Spinal cord (tissue), 10 donors: ENCODE measurements around the gene ANKK1. TPM values are rescaled to one million over a fixed set of nuclear protein-coding genes. Genes with fewer than 3 reads are reported as not detected.

ENCODE experiments used
- DNase-seq, 6 donors: peaks; one replicate each; pipeline versions ENCODE4 v3.0.0 to v3.0.0-alpha.2; 2013 to 2015; ENCODE audit warnings: low spot score in 6 of 6, low read depth in 4 of 6
- H3K27ac ChIP-seq: one replicate; pipeline ENCODE4 v1.5.1; 2013; ENCODE audit warnings: low read depth, low read length, control low read depth
- H3K27me3 ChIP-seq: one replicate; pipeline ENCODE4 v1.6.1; 2013; ENCODE audit warnings: low read length; ENCODE audit not compliant: control insufficient read depth, insufficient read depth
- H3K36me3 ChIP-seq: one replicate; pipeline ENCODE4 v1.6.1; 2013; ENCODE audit warnings: low read length; ENCODE audit not compliant: control insufficient read depth, insufficient read depth
- H3K4me1 ChIP-seq: one replicate; pipeline ENCODE4 v1.6.1; 2013; ENCODE audit warnings: low read length; ENCODE audit not compliant: control insufficient read depth, insufficient read depth
- H3K4me3 ChIP-seq: one replicate; pipeline ENCODE4 v1.5.1; 2013; ENCODE audit warnings: low read depth, low read length, control low read depth
- H3K9me3 ChIP-seq: one replicate; pipeline ENCODE4 v1.6.1; 2013; ENCODE audit warnings: low read length; ENCODE audit not compliant: control insufficient read depth, insufficient read depth
- WGBS: methylation state at CpG from one replicate; pipeline ENCODE4 v1.1.5; 2013; ENCODE audit warnings: missing lambda C conversion rate; ENCODE audit not compliant: insufficient coverage; 5-methylcytosine and 5-hydroxymethylcytosine counted together
- polyA plus RNA-seq, 2 donors: library from polyadenylated mRNA; unstranded; fragments of 120-200 nt; gene quantifications; one replicate each; pipeline ENCODE4 v1.2.1, GENCODE V29; 2013; ENCODE audit not compliant: insufficient read length in 2 of 2
- total RNA-seq, 2 donors: library from RNA; depleted of rRNA in 1 of 2; stranded (reverse); fragments of 120-200 nt in 1 of 2; fragments of >200 nt in 1 of 2; gene quantifications; one replicate each; pipeline versions ENCODE4 v1.2.3 to v1.2.4, GENCODE V29; 2013 to 2014
- donor health status: healthy.

Gene ANKK1
- total and polyA plus RNA-seq, 4 donors, result 0.20 to 0.88 (median 0.57) TPM

- Histone ChIP-seq H3K4me3 (no peak overlapping the region), H3K27me3 (no peaks in the 10 kb centered on the region), H3K4me1 (no peaks in the 10 kb centered on the region), H3K36me3 (no peaks in the 10 kb centered on the region), H3K27ac (no peak overlapping the region), H3K9me3 (no peaks in the 10 kb centered on the region)
- 75% methylated on average over 1 of the region's 3 CpGs for WGBS
- peak in 2 of 6 donors; percentile 50 to 89 for DNase-seq
These were observed 11.4 kb upstream of the ANKK1 start for GRCh38 chr11:113376156-113376555.

- no peaks in the 10 kb centered on the region for H3K36me3 ChIP-seq
- H3K4me1 ChIP-seq, result no peaks in the 10 kb centered on the region
- 54% methylated on average over 6 of the region's 7 CpGs for WGBS
- no peaks in the 10 kb centered on the region for H3K27me3 ChIP-seq
- DNase-seq, result peak in 1 of 6 donors; percentile 93
- H3K9me3 ChIP-seq, result no peaks in the 10 kb centered on the region
- H3K27ac ChIP-seq, result no peak overlapping the region
- H3K4me3 ChIP-seq, result no peak overlapping the region
These were observed 9.7 kb upstream of the ANKK1 start for GRCh38 chr11:113377681-113378412.

DNA sequence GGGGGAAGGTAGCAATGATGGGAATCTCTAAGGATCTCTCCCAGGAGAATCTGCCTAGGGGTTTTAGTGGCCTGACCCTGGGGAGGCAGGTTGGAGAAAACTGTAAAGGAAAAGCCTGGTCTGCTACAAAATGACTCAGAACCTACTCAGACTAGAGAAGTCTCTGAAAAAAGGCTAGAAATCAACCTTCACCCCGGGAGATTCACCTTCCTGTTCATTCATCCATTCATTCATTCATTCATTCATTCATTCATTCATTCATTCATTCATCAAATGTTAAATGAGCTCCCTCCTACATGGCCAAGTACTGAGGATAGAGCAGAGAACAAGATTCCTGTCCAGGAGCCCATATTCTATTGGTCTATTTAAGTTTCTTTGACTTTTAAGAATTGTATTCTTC, 8.9 kb upstream of the ANKK1 start:
- Histone ChIP-seq H3K36me3 (no peaks in the 10 kb centered on the region), H3K27ac (no peak overlapping the region), H3K4me3 (no peak overlapping the region), H3K9me3 (no peaks in the 10 kb centered on the region), H3K27me3 (no peaks in the 10 kb centered on the region), H3K4me1 (no peaks in the 10 kb centered on the region)
- DNase-seq, result no peak
- WGBS, result no CpG with 5 or more reads among the region's 1 CpG

- Histone ChIP-seq H3K36me3 (no peaks in the 10 kb centered on the region), H3K4me1 (peaks cover 5% of the 10 kb centered on the region), H3K4me3 (no peak overlapping the region), H3K9me3 (no peaks in the 10 kb centered on the region), H3K27ac (no peak overlapping the region), H3K27me3 (peaks cover 6% of the 10 kb centered on the region)
- no peak for DNase-seq
These were observed 5.5 kb upstream of the ANKK1 start for GRCh38 chr11:113382121-113382520.

DNA sequence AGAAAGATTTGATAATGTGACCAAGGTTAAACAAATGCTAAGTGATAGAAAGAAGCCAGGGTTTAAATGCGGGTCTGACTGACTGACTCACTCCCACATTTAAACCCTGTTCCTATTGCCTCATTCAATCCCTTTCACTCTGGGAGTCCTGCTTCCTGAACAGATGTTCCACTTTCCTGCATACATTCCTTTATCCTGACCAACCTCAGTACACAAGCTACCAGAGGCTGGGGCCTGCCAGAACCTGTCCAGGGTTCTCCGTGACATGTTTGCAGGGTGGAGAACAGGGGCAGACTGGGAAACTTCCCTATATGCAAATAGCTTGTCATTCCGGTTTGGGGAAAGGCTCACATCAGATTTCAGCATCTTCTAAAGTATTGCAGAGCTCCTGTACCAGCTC, 3.0 kb upstream of the ANKK1 start:
- DNase-seq, result no peak
- peaks cover 20% of the 10 kb centered on the region for H3K27me3 ChIP-seq
- WGBS, result 78% methylated on average over 3 of the region's 3 CpGs

GRCh38 chr11:113385749-113386148, 1.8 kb upstream of the ANKK1 start:
- Histone ChIP-seq H3K36me3 (no peaks in the 10 kb centered on the region), H3K27ac (no peak overlapping the region), H3K27me3 (peaks cover 20% of the 10 kb centered on the region), H3K4me3 (no peak overlapping the region), H3K9me3 (no peaks in the 10 kb centered on the region), H3K4me1 (peaks cover 16% of the 10 kb centered on the region)
- WGBS, result 97% methylated on average over 3 of the region's 3 CpGs
- no peak for DNase-seq

More for the DNA sequence above, 3.0 kb upstream of the ANKK1 start:
- Histone ChIP-seq H3K9me3 (no peaks in the 10 kb centered on the region), H3K4me1 (peaks cover 16% of the 10 kb centered on the region), H3K36me3 (no peaks in the 10 kb centered on the region), H3K4me3 (no peak overlapping the region), H3K27ac (no peak overlapping the region)

GRCh38 chr11:113386866-113387265, 713 bp upstream of the ANKK1 start:
- H3K27me3 ChIP-seq, result peaks cover 20% of the 10 kb centered on the region

GRCh38 chr11:113389272-113389671, 1.7 kb downstream of the ANKK1 start:
- H3K4me1 ChIP-seq, result peaks cover 19% of the 10 kb centered on the region
- H3K36me3 ChIP-seq, result no peaks in the 10 kb centered on the region
- H3K4me3 ChIP-seq, result no peak overlapping the region
- H3K9me3 ChIP-seq, result no peaks in the 10 kb centered on the region
- H3K27ac ChIP-seq, result no peak overlapping the region
- peaks cover 20% of the 10 kb centered on the region for H3K27me3 ChIP-seq
- no CpG with 5 or more reads among the region's 3 CpGs for WGBS
- DNase-seq, result peak in 1 of 6 donors; percentile 25

More at GRCh38 chr11:113386866-113387265, 713 bp upstream of the ANKK1 start:
- Histone ChIP-seq H3K4me3 (no peak overlapping the region), H3K27ac (no peak overlapping the region), H3K36me3 (no peaks in the 10 kb centered on the region), H3K9me3 (no peaks in the 10 kb centered on the region), H3K4me1 (peaks cover 16% of the 10 kb centered on the region)
- DNase-seq, result no peak
- WGBS, result 78% methylated on average over 6 of the region's 6 CpGs

DNA sequence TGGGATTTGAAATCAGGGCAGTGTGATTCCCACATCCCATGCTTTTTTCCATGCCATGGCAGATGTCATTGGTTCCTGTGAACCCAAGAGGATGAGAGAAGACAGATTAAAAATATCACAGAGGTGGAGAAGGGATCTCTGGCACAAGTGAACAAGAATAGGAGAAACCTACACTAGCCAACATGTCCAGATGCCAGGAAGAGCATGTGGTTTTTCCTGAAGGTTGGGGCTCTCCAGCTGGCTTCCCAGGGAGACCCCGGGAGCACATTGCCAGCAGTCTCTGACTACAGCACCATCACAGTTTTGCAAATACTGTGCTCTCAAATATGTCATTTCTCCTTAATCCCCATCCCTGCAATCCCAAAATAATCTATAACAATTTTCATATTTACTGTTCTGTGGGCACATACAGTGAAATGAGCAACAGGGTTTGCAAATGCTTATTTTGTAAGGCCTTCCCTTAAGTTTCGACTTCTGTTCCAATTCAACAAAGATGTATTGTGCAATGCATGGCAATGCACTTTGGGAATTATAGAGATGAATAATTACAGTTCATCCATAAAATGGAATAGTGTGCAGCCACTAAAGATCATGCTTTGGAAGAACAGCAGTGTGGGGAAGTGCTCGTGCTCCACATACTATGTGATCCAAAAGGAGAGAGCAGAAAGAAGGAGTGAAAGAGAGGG, 4.8 kb downstream of the ANKK1 start:
- no peak overlapping the region for H3K27ac ChIP-seq
- WGBS, result 60% methylated on average over 1 of the region's 3 CpGs
- no peaks in the 10 kb centered on the region for H3K36me3 ChIP-seq
- H3K4me1 ChIP-seq, result peaks cover 12% of the 10 kb centered on the region
- DNase-seq, result peak in 2 of 6 donors; percentile 23 to 76
- no peak overlapping the region for H3K4me3 ChIP-seq
- H3K27me3 ChIP-seq, result peaks cover 12% of the 10 kb centered on the region
- H3K9me3 ChIP-seq, result no peaks in the 10 kb centered on the region

- H3K36me3 ChIP-seq, result no peaks in the 10 kb centered on the region
- 66% methylated on average over 7 of the region's 8 CpGs for WGBS
- H3K4me3 ChIP-seq, result no peak overlapping the region
- no peak overlapping the region for H3K27ac ChIP-seq
- peaks cover 2% of the 10 kb centered on the region for H3K4me1 ChIP-seq
- peaks cover 1% of the 10 kb centered on the region for H3K27me3 ChIP-seq
- H3K9me3 ChIP-seq, result no peaks in the 10 kb centered on the region
- DNase-seq, result no peak
These were observed 6.0 kb downstream of the ANKK1 start for GRCh38 chr11:113393501-113393985.
